ENCODE measurements around the gene SEMA5B. TPM values are rescaled to one million over a fixed set of nuclear protein-coding genes. Genes with fewer than 3 reads are reported as not detected.

Gene SEMA5B
- total and polyA plus RNA-seq, 4 donors = 0.20 to 1.1 (median 0.23) TPM

- 83% methylated on average over 9 of the region's 9 CpGs for WGBS
- no peak overlapping the region for H3K4me3 ChIP-seq (ENCODE audit: low read depth in 1 of 3, low read length in 3 of 3)
- TF ChIP-seq, protein P1, sequence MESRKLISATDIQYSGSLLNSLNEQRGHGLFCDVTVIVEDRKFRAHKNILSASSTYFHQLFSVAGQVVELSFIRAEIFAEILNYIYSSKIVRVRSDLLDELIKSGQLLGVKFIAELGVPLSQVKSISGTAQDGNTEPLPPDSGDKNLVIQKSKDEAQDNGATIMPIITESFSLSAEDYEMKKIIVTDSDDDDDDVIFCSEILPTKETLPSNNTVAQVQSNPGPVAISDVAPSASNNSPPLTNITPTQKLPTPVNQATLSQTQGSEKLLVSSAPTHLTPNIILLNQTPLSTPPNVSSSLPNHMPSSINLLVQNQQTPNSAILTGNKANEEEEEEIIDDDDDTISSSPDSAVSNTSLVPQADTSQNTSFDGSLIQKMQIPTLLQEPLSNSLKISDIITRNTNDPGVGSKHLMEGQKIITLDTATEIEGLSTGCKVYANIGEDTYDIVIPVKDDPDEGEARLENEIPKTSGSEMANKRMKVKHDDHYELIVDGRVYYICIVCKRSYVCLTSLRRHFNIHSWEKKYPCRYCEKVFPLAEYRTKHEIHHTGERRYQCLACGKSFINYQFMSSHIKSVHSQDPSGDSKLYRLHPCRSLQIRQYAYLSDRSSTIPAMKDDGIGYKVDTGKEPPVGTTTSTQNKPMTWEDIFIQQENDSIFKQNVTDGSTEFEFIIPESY (IDR thresholded peaks at IDR 0.05) = no peak
- TF ChIP-seq NR2F2 (IDR thresholded peaks at IDR 0.05) = no peak
- TF ChIP-seq FOXA1 (IDR thresholded peaks at IDR 0.05) = no peak
- TF ChIP-seq REST (IDR thresholded peaks at IDR 0.05) = no peak
- TF ChIP-seq MAX (IDR thresholded peaks at IDR 0.05) = no peak
- TF ChIP-seq HNF4G (IDR thresholded peaks at IDR 0.05) = no peak
- TF ChIP-seq EGR1 (IDR thresholded peaks at IDR 0.05; ENCODE audit: low read depth in 2 of 2) = no peak
- TF ChIP-seq TAF1 (conservative IDR thresholded peaks at IDR 0.05) = no peak
- no peak for TF ChIP-seq HNF4A (conservative IDR thresholded peaks at IDR 0.05)
- TF ChIP-seq GABPA (IDR thresholded peaks at IDR 0.05 in 1 of 2, conservative IDR thresholded peaks at IDR 0.05 in 1 of 2) = no peak
- TF ChIP-seq FOXA2 (IDR thresholded peaks at IDR 0.05) = no peak
- TF ChIP-seq SP1 (IDR thresholded peaks at IDR 0.05) = no peak
- TF ChIP-seq RAD21 (IDR thresholded peaks at IDR 0.05) = no peak
- TF ChIP-seq JUND (IDR thresholded peaks at IDR 0.05) = no peak
- H3K4me1 ChIP-seq (ENCODE audit: control insufficient read depth in 4 of 4, insufficient read depth in 4 of 4, low read length in 3 of 4) = peaks cover 0 to 7% (median 2%) of the 10 kb centered on the region in 4 donors
- no peaks in the 10 kb centered on the region for H3K27me3 ChIP-seq (ENCODE audit: control insufficient read depth in 4 of 4, insufficient read depth in 4 of 4, low read length in 3 of 4)
- no peak for DNase-seq (ENCODE audit: low spot score)
- no peak overlapping the region for H3K9ac ChIP-seq (ENCODE audit: low read depth in 1 of 2, low read length in 2 of 2)
- H3K36me3 ChIP-seq (ENCODE audit: control insufficient read depth in 4 of 4, insufficient read depth in 3 of 4, low read depth in 1 of 4, low read length in 3 of 4) = no peaks in the 10 kb centered on the region
- no peak overlapping the region for H3K27ac ChIP-seq (ENCODE audit: low read depth in 1 of 2, low read length in 2 of 2)
- no peaks in the 10 kb centered on the region for H3K9me3 ChIP-seq (ENCODE audit: control insufficient read depth in 4 of 4, low read length in 3 of 4)
These were observed 88.7 kb downstream of the SEMA5B start for GRCh38 chr3:122938783-122939425.

DNA sequence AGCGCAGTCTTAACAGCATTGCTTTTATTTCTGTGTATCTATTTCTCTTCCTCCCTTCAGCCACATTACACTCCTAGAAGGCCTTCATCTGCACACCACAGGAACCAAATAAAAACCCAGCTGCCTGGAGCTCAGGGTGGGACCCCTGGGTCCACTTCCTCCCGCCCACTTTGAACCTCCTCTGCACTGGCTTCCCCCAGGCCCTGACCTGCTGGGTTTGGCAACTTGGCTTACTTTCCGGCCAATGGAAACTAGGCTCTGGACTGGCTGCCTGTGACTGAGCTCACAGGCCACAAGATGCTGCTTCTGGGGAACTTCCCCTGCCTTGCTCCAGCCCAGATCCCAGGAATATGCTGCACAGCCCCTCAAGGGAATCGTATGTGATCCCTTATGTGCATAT is 89.8 kb downstream of the SEMA5B start:
- Histone ChIP-seq H3K4me3 (ENCODE audit: low read depth in 1 of 3, low read length in 3 of 3) (no peak overlapping the region), H3K9me3 (ENCODE audit: control insufficient read depth in 4 of 4, low read length in 3 of 4) (no peaks in the 10 kb centered on the region), H3K36me3 (ENCODE audit: control insufficient read depth in 4 of 4, insufficient read depth in 3 of 4, low read depth in 1 of 4, low read length in 3 of 4) (no peaks in the 10 kb centered on the region), H3K9ac (ENCODE audit: low read depth in 1 of 2, low read length in 2 of 2) (no peak overlapping the region), H3K4me1 (ENCODE audit: control insufficient read depth in 4 of 4, insufficient read depth in 4 of 4, low read length in 3 of 4) (peaks cover 0 to 4% (median 2%) of the 10 kb centered on the region in 4 donors), H3K27ac (ENCODE audit: low read depth in 1 of 2, low read length in 2 of 2) (no peak overlapping the region), H3K27me3 (ENCODE audit: control insufficient read depth in 4 of 4, insufficient read depth in 4 of 4, low read length in 3 of 4) (no peaks in the 10 kb centered on the region)
- WGBS = 97% methylated on average over 4 of the region's 4 CpGs
- no peak for TF ChIP-seq HNF4A (conservative IDR thresholded peaks at IDR 0.05)
- TF ChIP-seq, protein P2, sequence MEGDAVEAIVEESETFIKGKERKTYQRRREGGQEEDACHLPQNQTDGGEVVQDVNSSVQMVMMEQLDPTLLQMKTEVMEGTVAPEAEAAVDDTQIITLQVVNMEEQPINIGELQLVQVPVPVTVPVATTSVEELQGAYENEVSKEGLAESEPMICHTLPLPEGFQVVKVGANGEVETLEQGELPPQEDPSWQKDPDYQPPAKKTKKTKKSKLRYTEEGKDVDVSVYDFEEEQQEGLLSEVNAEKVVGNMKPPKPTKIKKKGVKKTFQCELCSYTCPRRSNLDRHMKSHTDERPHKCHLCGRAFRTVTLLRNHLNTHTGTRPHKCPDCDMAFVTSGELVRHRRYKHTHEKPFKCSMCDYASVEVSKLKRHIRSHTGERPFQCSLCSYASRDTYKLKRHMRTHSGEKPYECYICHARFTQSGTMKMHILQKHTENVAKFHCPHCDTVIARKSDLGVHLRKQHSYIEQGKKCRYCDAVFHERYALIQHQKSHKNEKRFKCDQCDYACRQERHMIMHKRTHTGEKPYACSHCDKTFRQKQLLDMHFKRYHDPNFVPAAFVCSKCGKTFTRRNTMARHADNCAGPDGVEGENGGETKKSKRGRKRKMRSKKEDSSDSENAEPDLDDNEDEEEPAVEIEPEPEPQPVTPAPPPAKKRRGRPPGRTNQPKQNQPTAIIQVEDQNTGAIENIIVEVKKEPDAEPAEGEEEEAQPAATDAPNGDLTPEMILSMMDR (IDR thresholded peaks at IDR 0.05; ENCODE audit: low read depth, low read length, missing input control) = no peak
- TF ChIP-seq MAX (IDR thresholded peaks at IDR 0.05) = no peak
- TF ChIP-seq EGR1 (IDR thresholded peaks at IDR 0.05; ENCODE audit: low read depth in 2 of 2) = no peak
- TF ChIP-seq SP1 (IDR thresholded peaks at IDR 0.05) = no peak
- no peak for TF ChIP-seq RAD21 (IDR thresholded peaks at IDR 0.05)
- no peak for TF ChIP-seq HNF4G (IDR thresholded peaks at IDR 0.05)
- no peak for TF ChIP-seq YY1 (IDR thresholded peaks at IDR 0.05)
- TF ChIP-seq FOXA1 (IDR thresholded peaks at IDR 0.05) = no peak
- TF ChIP-seq RXRA (IDR thresholded peaks at IDR 0.05) = no peak
- no peak for TF ChIP-seq JUND (IDR thresholded peaks at IDR 0.05)
- no peak for DNase-seq (ENCODE audit: low spot score)

Data from liver (tissue), 9 donors.